Right ventricle myocardium superior (tissue), 1 donor: Measurements from ENCODE around the gene SYT2. TPM values are rescaled to one million over a fixed set of nuclear protein-coding genes. Genes with fewer than 3 reads are reported as not detected.
"Not testable (repeated sequence)": the region's sequence is repeated elsewhere in the genome, so short reads cannot be mapped to it uniquely, and the experiment has no call there.

ENCODE experiments used
- ATAC-seq: fragments of 200-7000 bp; cut with Tn5 transposase; one replicate; pipeline ENCODE4 v1.9.1; 2020; ENCODE audit warnings: mild to moderate bottlenecking; ENCODE audit not compliant: poor library complexity
- DNase-seq: peaks from one replicate; pipeline ENCODE4 v3.0.0-alpha.2; 2020
- intact Hi-C: fragments of 100-400 bp; cut with DNase I; formaldehyde crosslinking; loops from one replicate; pipeline ENCODE4 v1.11.2; 2022
- total RNA-seq: library from RNA; stranded (reverse); fragmentation: NEBNext Ultra II Directional; extraction: Animal tissue kit (Norgen Biotek cat#: 25700); gene quantifications from one replicate; pipeline ENCODE4 v1.2.1, GENCODE V29; 2021
- donor health status: DM: no; HTN: yes; CAD: no; lungs with severe emphysema.

The SYT2 gene
- total RNA-seq, 1 donor from 2014 or later, result not detected

DNA sequence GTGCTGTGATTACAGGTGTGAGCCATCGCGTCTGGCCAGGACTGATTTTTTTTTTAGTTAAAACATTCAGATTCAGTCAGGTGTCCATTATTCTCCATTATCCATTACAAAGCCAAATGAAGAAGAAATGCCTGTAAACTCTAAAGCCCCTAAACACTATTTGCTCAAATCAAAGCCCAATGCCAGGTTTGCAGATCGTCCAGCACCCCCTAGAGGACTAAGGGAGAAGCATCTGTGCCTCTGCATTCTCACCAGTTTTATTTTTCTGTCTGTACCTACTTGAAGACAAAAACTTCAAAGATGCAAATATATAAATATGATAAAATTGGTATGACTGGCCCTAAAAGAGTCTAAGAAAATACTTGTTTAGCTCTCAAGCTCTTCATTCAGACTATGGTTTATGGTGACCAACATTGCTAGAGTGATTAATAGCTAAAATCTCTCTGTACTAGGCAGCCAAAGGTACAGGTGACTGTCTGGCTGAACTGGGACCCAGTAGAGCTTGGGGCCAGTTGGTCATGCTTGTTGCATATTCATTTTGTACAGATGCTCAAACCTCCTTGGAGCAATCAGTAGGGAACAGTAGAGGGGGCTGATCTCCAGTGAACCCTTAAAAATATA lies 138.4 kb downstream of the SYT2 start:
- ATAC-seq, result no peak
- intact Hi-C loops, result no loop called here
- no peak for DNase-seq

GRCh38 chr1:202569393-202570322 lies 140.6 kb downstream of the SYT2 start:
- ATAC-seq, result no peak
- intact Hi-C loops, result no loop called here

GRCh38 chr1:202568826-202569225 lies 141.4 kb downstream of the SYT2 start:
- DNase-seq (no peak), ATAC-seq (no peak)
- intact Hi-C loops, result no loop called here

More at GRCh38 chr1:202569393-202570322, 140.6 kb downstream of the SYT2 start:
- DNase-seq, result no peak

GRCh38 chr1:202568410-202568809 lies 141.8 kb downstream of the SYT2 start:
- no peak for ATAC-seq
- no peak for DNase-seq
- intact Hi-C loops, result no loop called here

DNA sequence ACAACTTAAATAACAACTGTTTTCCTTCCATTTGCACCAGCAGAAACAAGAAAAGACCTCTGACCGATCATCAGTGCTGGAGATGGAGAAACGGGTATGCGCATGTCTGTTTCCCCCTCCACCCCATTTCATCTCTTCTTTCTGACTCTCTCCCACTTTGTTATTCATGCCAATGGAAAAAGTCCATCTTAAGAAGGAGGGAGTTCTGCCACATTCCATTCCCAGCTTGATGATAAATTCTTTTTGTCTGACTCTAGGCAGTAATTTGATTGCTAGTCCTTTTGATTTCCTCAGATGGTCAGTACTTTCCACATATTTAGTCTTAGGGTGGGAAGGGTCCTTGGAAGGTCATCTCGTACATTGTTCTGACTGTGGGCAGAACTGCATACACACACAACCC lies 142.5 kb downstream of the SYT2 start:
- DNase-seq (no peak), ATAC-seq (no peak)
- intact Hi-C loops, result no loop called here

DNA sequence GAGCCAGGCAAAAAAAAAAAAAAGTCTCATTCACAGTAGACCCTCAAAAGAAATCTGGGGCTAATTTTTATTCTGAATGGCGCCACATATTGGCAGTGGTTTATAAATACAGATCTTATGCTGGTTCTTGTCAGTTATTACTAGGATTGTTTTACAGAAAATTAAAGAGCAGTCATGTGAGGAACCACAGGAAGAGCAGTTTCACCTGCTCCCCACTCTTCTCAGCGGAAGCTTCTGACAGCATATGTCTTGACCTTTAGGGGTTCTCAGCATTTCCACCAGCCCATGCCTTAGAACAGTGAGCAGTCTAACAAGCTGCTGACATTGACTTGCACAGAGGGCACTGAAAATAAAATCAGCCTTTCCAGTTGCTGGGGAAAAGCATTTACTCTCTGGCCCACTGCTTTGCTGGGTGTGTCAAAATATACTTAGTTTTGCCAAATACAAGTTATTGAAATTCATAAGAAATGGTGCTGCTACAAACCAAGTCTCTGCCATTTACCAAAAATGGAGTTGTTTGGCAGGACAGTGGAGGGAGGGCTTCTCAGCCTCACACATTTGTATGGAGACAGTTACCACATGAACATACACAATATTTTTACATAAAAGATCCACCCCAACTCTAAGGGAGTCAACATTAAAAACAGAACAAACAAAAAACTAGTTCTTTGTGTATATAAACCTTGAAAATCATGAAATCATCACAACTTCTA lies 144.2 kb downstream of the SYT2 start:
- no peak for DNase-seq
- intact Hi-C loops, result no loop called here
- ATAC-seq, result no peak

DNA sequence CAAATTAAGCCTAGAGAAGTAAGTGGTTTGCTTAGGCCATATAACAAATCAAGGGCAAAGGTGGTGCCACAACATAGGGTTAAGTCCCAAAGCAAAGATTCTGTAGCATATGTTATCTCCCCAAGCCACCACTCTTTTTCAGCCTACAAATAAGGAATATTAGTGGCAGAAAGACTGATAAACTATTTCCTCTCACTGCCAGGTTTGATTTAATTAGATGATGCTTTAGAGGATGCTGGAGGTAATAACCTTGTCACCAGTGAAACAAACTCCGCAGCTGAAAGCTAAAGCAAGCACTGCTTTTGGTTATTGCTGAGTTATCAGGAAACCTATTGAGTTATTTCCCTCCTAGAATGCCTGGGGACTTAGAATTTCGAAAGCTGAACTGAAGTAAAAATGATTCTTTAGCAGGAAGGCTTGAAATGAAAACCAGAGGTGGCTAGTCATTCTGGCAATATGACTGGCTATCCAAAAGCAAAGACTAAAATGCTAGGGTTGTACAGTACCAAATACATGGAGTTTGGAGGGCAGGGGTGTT lies 145.2 kb downstream of the SYT2 start:
- no peak for ATAC-seq
- intact Hi-C loops, result no loop called here
- no peak for DNase-seq

DNA sequence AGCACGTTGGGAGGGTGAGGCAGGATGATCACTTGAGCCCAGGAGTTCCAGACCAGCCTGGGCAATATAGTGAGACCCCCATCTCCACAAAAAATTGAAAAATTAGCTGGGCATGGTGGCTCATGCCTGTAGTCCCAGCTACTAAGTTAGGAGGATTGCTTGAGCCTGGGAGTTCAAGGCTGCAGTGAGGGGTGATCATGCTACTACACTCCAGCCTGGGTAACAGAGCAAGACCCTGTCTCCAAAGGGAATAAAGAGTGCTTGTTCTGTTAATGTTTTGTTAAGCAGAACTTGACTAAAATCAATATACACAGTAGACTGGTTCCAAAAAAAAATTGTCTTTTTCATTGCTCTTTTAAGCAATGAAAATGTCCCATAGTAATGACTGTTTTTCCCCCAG lies 146.4 kb downstream of the SYT2 start:
- DNase-seq, result no peak
- intact Hi-C loops, result no loop called here
- ATAC-seq, result no peak

DNA sequence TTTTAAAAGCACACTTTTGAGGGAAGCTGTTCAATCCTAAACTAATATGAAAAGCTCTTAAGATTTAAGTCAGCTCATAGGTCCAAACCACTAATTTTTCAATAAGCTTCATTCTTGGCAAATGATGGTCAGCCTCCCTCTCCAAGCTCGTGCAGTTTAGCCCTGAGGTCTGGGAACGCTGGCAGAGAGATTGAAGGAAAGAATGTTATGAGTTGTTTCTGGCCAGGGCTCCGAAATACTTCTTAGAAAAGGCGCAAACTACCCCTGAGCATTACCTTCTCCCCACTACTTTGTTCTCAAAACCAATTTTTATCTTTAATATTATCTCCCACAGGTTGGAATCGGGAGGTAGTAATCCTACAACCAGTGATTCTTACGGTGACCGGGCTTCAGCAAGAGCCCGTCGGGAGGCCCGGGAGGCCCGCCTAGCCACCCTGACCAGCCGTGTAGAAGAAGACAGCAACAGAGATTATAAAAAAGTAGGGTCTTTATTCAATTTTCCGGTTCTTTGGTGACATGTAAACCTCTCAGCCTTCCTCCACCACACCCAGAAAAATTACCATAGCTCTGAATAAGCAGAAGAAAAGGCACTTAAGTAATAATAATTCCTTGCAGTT lies 147.7 kb downstream of the SYT2 start:
- intact Hi-C loops, result no loop called here
- DNase-seq (no peak), ATAC-seq (no peak)

DNA sequence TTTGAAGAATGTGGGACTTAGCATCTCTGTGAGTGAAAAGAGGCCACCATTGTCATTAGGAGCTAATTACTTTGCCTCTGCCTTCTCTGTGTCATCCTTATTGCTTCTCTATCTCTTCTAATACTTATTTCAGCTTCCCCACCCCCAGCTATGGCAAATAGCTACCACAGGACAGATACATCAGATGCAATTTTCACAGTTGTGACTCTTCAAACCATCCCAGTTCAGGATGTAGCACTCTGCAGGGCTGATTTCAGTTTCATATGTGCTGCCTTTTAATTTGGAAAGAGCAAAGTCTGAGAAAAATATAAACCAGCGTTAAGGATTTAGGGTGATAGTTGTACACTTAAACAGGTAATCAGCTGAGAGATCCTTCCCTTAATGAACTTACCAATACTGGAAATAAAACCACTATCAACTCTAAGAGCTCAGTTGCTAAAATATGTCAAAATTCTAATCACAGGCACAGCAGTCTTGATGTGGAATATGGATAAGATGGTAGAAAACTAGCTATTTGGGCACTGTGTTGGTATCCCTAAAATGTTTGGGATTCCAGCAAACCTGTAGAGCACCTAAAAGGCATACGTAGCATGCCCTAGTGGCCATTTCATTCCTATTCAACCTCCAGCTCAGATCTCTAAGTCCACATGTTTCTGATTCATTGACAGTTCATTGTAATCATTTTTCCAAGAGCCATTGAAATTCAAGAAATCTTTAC lies 148.4 kb downstream of the SYT2 start:
- intact Hi-C loops, result no loop called here
- no peak for ATAC-seq
- DNase-seq, result no peak

- intact Hi-C loops, result no loop called here
- no peak for DNase-seq
- no peak for ATAC-seq
Measured at GRCh38 chr1:202561240-202561639, 149.0 kb downstream of the SYT2 start.

DNA sequence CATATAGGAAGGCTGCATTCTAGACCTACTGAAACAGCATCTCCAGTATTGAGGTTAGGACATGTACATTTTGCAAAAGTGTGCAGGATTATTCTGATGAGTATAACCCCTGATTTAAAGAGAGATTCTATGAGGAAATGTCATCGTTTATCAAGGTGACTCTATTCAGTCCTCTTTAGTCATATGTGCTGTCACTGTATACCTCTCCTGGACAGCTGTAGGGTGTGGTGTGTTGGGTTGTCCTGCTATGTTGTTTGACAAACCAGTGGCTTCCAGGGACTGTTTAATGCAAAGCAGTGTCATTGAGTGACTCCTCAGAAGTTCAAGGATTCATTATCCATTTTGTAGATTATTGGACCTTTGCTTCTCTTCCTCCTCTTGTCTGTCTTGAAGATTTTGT lies 152.6 kb downstream of the SYT2 start:
- ATAC-seq, intact Hi-C loops: not testable (repeated sequence)

GRCh38 chr1:202556037-202556436 lies 154.2 kb downstream of the SYT2 start:
- intact Hi-C loops, DNase-seq, ATAC-seq: not testable (repeated sequence)

More for the DNA sequence above, 152.6 kb downstream of the SYT2 start:
- DNase-seq, result not testable (repeated sequence)

DNA sequence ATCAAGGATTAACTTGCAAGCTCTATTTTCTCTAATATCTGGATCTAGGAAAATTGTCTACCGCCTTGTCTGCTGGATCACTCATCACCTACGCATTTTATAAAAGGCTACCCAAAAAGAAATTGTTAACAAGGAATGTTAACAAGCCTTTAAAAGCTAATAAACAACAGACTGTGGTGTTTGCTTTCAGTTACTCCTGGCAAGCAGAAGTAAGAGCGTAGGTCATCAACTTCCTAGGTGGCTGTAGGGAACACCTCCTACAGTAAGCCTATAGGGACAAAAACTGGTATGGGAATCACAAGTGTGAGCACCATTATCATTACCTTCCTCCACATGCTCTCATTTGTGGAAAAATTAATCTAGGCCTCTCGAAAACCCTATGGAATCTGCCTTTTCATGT lies 155.6 kb downstream of the SYT2 start:
- intact Hi-C loops, DNase-seq, ATAC-seq: not testable (repeated sequence)

GRCh38 chr1:202553560-202554038 lies 156.7 kb downstream of the SYT2 start:
- ATAC-seq (peak; percentile 53), DNase-seq (no peak)
- intact Hi-C loops, result no loop called here

GRCh38 chr1:202553078-202553477 lies 157.2 kb downstream of the SYT2 start:
- ATAC-seq, intact Hi-C loops, DNase-seq: not testable (repeated sequence)

DNA sequence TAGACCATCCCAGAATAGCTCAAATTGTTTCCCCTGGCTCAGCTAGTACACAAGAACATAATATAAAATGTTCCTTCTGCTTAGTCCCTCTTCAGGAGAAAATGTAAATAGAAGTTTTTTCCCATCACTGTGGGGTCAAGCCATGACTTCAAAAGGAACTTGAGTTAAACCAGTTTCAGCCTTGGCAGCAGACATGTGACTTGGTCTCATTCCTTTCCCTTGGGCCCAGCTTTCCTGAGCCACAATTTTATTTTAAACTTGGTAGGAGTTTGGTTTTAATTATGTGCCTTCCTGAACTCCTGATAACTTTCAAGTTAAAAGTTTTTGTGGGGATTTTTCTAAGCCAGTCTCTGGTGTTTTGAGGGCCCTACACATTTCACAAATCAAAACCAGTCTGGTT lies 157.6 kb downstream of the SYT2 start:
- intact Hi-C loops, ATAC-seq: not testable (repeated sequence)

GRCh38 chr1:202551683-202552082 lies 158.6 kb downstream of the SYT2 start:
- intact Hi-C loops, result no loop called here
- no peak for ATAC-seq
- DNase-seq, result no peak

More for the DNA sequence above, 157.6 kb downstream of the SYT2 start:
- DNase-seq, result not testable (repeated sequence)
